ENCODE data around the gene DVL2. TPM values are rescaled to one million over a fixed set of nuclear protein-coding genes. Genes with fewer than 3 reads are reported as not detected.
A peak's percentile ranks its signal among the peaks of the same experiment; 100 is the strongest.

DVL2 gene
- total RNA-seq, 1 donor from 2014 or later = 99.7 TPM

- H3K36me3 Mint-ChIP-seq (ENCODE audit: unreplicated experiment) = no peaks in the 10 kb centered on the region
- H3K27me3 Mint-ChIP-seq (ENCODE audit: unreplicated experiment) = peaks cover 18% of the 10 kb centered on the region
- peak within 1 kb of the TSS; percentile 76 for H3K4me3 Mint-ChIP-seq (ENCODE audit: unreplicated experiment)
- H3K4me1 Mint-ChIP-seq (ENCODE audit: unreplicated experiment) = peaks cover 21% of the 10 kb centered on the region
- H3K9me3 Mint-ChIP-seq (ENCODE audit: unreplicated experiment) = no peaks in the 10 kb centered on the region
- no peak for TF ChIP-seq CTCF (IDR thresholded peaks at IDR 0.05)
- peak within 1 kb of the TSS; percentile 70 for H3K27ac Mint-ChIP-seq (ENCODE audit: unreplicated experiment)
- peak; percentile 96 for DNase-seq (ENCODE audit: extremely low spot score, unreplicated experiment)
These were observed 47.0 kb upstream of the DVL2 start, which contains the start of gene SLC2A4 for GRCh38 chr17:7281074-7281952. SLC2A4 (plus strand) TSS chr17:7281718; CDS start chr17:7281935, 217 bp downstream.

GRCh38 chr17:7280519-7281073, 46.3 kb upstream of the DVL2 start:
- Mint-ChIP-seq H3K27me3 (ENCODE audit: unreplicated experiment) (peaks cover 14% of the 10 kb centered on the region), H3K4me3 (ENCODE audit: unreplicated experiment) (peak overlapping the region; percentile 76), H3K27ac (ENCODE audit: unreplicated experiment) (peak overlapping the region; percentile 70), H3K4me1 (ENCODE audit: unreplicated experiment) (peaks cover 21% of the 10 kb centered on the region), H3K36me3 (ENCODE audit: unreplicated experiment) (no peaks in the 10 kb centered on the region), H3K9me3 (ENCODE audit: unreplicated experiment) (no peaks in the 10 kb centered on the region)
- peak; percentile 91 for TF ChIP-seq CTCF (IDR thresholded peaks at IDR 0.05)
- peak; percentile 90 for DNase-seq (ENCODE audit: extremely low spot score, unreplicated experiment)

GRCh38 chr17:7279448-7279847, 45.1 kb upstream of the DVL2 start:
- H3K4me1 Mint-ChIP-seq (ENCODE audit: unreplicated experiment) = peaks cover 21% of the 10 kb centered on the region
- DNase-seq (ENCODE audit: extremely low spot score, unreplicated experiment) = no peak
- H3K36me3 Mint-ChIP-seq (ENCODE audit: unreplicated experiment) = no peaks in the 10 kb centered on the region
- H3K27me3 Mint-ChIP-seq (ENCODE audit: unreplicated experiment) = peaks cover 14% of the 10 kb centered on the region
- H3K9me3 Mint-ChIP-seq (ENCODE audit: unreplicated experiment) = no peaks in the 10 kb centered on the region
- no peak for TF ChIP-seq CTCF (IDR thresholded peaks at IDR 0.05)
- H3K4me3 Mint-ChIP-seq (ENCODE audit: unreplicated experiment) = no peak overlapping the region
- H3K27ac Mint-ChIP-seq (ENCODE audit: unreplicated experiment) = no peak overlapping the region

GRCh38 chr17:7266784-7267183, 32.5 kb upstream of the DVL2 start:
- H3K4me3 Mint-ChIP-seq (ENCODE audit: unreplicated experiment) = no peak overlapping the region
- peaks cover 35% of the 10 kb centered on the region for H3K4me1 Mint-ChIP-seq (ENCODE audit: unreplicated experiment)
- no peaks in the 10 kb centered on the region for H3K9me3 Mint-ChIP-seq (ENCODE audit: unreplicated experiment)
- no peak for DNase-seq (ENCODE audit: extremely low spot score, unreplicated experiment)
- TF ChIP-seq CTCF (IDR thresholded peaks at IDR 0.05) = no peak
- H3K36me3 Mint-ChIP-seq (ENCODE audit: unreplicated experiment) = no peaks in the 10 kb centered on the region
- peaks cover 17% of the 10 kb centered on the region for H3K27me3 Mint-ChIP-seq (ENCODE audit: unreplicated experiment)
- H3K27ac Mint-ChIP-seq (ENCODE audit: unreplicated experiment) = peak overlapping the region; percentile 9

- peaks cover 2% of the 10 kb centered on the region for H3K36me3 Mint-ChIP-seq (ENCODE audit: unreplicated experiment)
- DNase-seq (ENCODE audit: extremely low spot score, unreplicated experiment) = no peak
- H3K27ac Mint-ChIP-seq (ENCODE audit: unreplicated experiment) = no peak overlapping the region
- TF ChIP-seq CTCF (IDR thresholded peaks at IDR 0.05) = no peak
- H3K4me3 Mint-ChIP-seq (ENCODE audit: unreplicated experiment) = peak overlapping the region; percentile 34
- H3K27me3 Mint-ChIP-seq (ENCODE audit: unreplicated experiment) = peaks cover 14% of the 10 kb centered on the region
- H3K4me1 Mint-ChIP-seq (ENCODE audit: unreplicated experiment) = peaks cover 40% of the 10 kb centered on the region
- H3K9me3 Mint-ChIP-seq (ENCODE audit: unreplicated experiment) = no peaks in the 10 kb centered on the region
These were observed 29.4 kb upstream of the DVL2 start for GRCh38 chr17:7263801-7264078.

All from osteocyte (in vitro differentiated cells).